K562 (cell line): ENCODE measurements around the gene MRI1.

Source experiments
- CTCF ChIP-seq, 3 experiments: IDR thresholded peaks in 2 of 3; conservative IDR thresholded peaks in 1 of 3; 2 replicates each; pipeline ENCODE4 v1.5.1; 2011 to 2012; ENCODE audit warnings: low read length in 3 of 3, mild to moderate bottlenecking in 3 of 3, control low read depth in 2 of 3, improper control_type of control experiment in 1 of 3, inconsistent platforms in 1 of 3, low read depth in 1 of 3, mixed read lengths in 1 of 3, moderate library complexity in 1 of 3; ENCODE audit not compliant: insufficient read depth in 2 of 3
- E2F4 ChIP-seq: sonication (generic); formaldehyde crosslinking; IDR thresholded peaks from 2 replicates; pipeline ENCODE4 v1.8.0; 2022; ENCODE audit warnings: mild to moderate bottlenecking, low read depth, missing genetic modification reagents
- HNRNPH1 ChIP-seq: fragments of 200-400 bp; formaldehyde crosslinking; optimal IDR thresholded peaks from 2 replicates; pipeline ENCODE3; 2017; ENCODE audit warnings: low read depth, mild to moderate bottlenecking, low read length, moderate library complexity
- KLF13 ChIP-seq: fragments of 450-650 bp; IDR thresholded peaks from 2 replicates; pipeline ENCODE4 v1.6.1; 2016; ENCODE audit warnings: missing genetic modification characterization, low read depth, mild to moderate bottlenecking, missing compliant biosample characterization, moderate library complexity, borderline replicate concordance
- NR3C1 ChIP-seq: sonication (generic); formaldehyde crosslinking; IDR thresholded peaks from 2 replicates; pipeline ENCODE4 v1.8.1; 2022; ENCODE audit warnings: missing genetic modification reagents
- POLR2A ChIP-seq: fragments of 450-650 bp; conservative IDR thresholded peaks from 2 replicates; pipeline ENCODE4 v1.6.1; 2016
- POLR2AphosphoS5 ChIP-seq: IDR thresholded peaks from 2 replicates; pipeline ENCODE4 v1.6.1; 2011; ENCODE audit warnings: mild to moderate bottlenecking, low read depth, low read length, moderate library complexity; ENCODE audit not compliant: control insufficient read depth, insufficient read depth
- SMARCA4 ChIP-seq: fragments of 450-650 bp; IDR thresholded peaks from 2 replicates; pipeline ENCODE4 v1.6.1; 2016
- SMARCA5 ChIP-seq: fragments of 450-650 bp; IDR thresholded peaks from 2 replicates; pipeline ENCODE4 v1.6.1; 2016
- SMARCC2 ChIP-seq: fragments of 450-650 bp; IDR thresholded peaks from 2 replicates; pipeline ENCODE4 v1.6.1; 2017; ENCODE audit warnings: antibody characterized with exemption, moderate library complexity, mild to moderate bottlenecking, low read depth
- XRCC5 ChIP-seq: fragments of 200-400 bp; formaldehyde crosslinking; IDR thresholded peaks from 2 replicates; pipeline ENCODE4 v1.6.1; 2017; ENCODE audit warnings: low read depth, mild to moderate bottlenecking, low read length
- ZNF347 ChIP-seq: fragments of 450-650 bp; formaldehyde crosslinking; IDR thresholded peaks from 2 replicates; pipeline ENCODE4 v1.4.0; 2020; ENCODE audit warnings: low read depth, mild to moderate bottlenecking, moderate library complexity
- ZNF609 ChIP-seq: sonication (generic); formaldehyde crosslinking; IDR thresholded peaks from 2 replicates; pipeline ENCODE4 v1.8.1; 2023; ENCODE audit warnings: missing genetic modification reagents, mild to moderate bottlenecking, borderline replicate concordance

GRCh38 chr19:13799669-13800068, 35.3 kb downstream of the MRI1 start:
- no peak for TF ChIP-seq HNRNPH1
- TF ChIP-seq ZNF347 (CRISPR knock-in tag): no peak
- no peak for TF ChIP-seq SMARCA4
- no peak for TF ChIP-seq SMARCC2
- no peak for TF ChIP-seq POLR2AphosphoS5
- no peak for TF ChIP-seq XRCC5
- TF ChIP-seq ZNF609 (CRISPR knock-in tag): no peak
- no peak for TF ChIP-seq NR3C1 (CRISPR knock-in tag)
- no peak for TF ChIP-seq POLR2A
- no peak for TF ChIP-seq SMARCA5
- no peak for TF ChIP-seq CTCF (IDR thresholded peaks at IDR 0.05 in 2 of 3, conservative IDR thresholded peaks at IDR 0.05 in 1 of 3; ENCODE audit: insufficient read depth in 2 of 3, low read depth in 1 of 3, low read length in 3 of 3)
- no peak for TF ChIP-seq KLF13 (tag)
- no peak for TF ChIP-seq E2F4
